NT2/D1 (cell line): Measurements from ENCODE around the gene EEF1A1.
"Not testable (repeated sequence)": the region's sequence is repeated elsewhere in the genome, so short reads cannot be mapped to it uniquely, and the experiment has no call there.

Experiments used
- DNase-seq: peaks from one replicate; pipeline ENCODE4 v3.0.0-alpha.2; 2011; ENCODE audit warnings: low read depth, low spot score
- H3K27me3 ChIP-seq: 2 replicates; pipeline ENCODE4 v1.6.0; 2011; ENCODE audit warnings: mild to moderate bottlenecking; ENCODE audit not compliant: insufficient read length, insufficient read depth
- H3K36me3 ChIP-seq: 2 replicates; pipeline ENCODE4 v1.6.1; 2011; ENCODE audit warnings: mild to moderate bottlenecking, low read length, mixed read lengths; ENCODE audit not compliant: insufficient read depth, insufficient read length
- H3K4me1 ChIP-seq: 2 replicates; pipeline ENCODE4 v1.5.1; 2011; ENCODE audit not compliant: insufficient read depth, insufficient read length
- H3K4me3 ChIP-seq: 2 replicates; pipeline ENCODE4 v1.5.1; 2011; ENCODE audit warnings: low read depth; ENCODE audit not compliant: insufficient read length
- H3K9ac ChIP-seq: 2 replicates; pipeline ENCODE4 v1.6.0; 2011; ENCODE audit warnings: low read depth; ENCODE audit not compliant: insufficient read length
- H3K9me3 ChIP-seq: 2 replicates; pipeline ENCODE4 v1.5.1; 2011; ENCODE audit warnings: mild to moderate bottlenecking, low read length; ENCODE audit not compliant: insufficient read depth
- SUZ12 ChIP-seq: IDR thresholded peaks from 2 replicates; pipeline ENCODE4 v1.6.1; 2011; ENCODE audit not compliant: insufficient read length, insufficient read depth; ENCODE audit errors: extremely low read depth
- YY1 ChIP-seq: IDR thresholded peaks from 2 replicates; pipeline ENCODE4 v1.6.1; 2011; ENCODE audit not compliant: insufficient read length, insufficient read depth
- ZNF274 ChIP-seq: IDR thresholded peaks from 2 replicates; pipeline ENCODE4 v1.6.1; 2011; ENCODE audit warnings: mild to moderate bottlenecking, low read depth, low read length

EEF1A1 gene

DNA sequence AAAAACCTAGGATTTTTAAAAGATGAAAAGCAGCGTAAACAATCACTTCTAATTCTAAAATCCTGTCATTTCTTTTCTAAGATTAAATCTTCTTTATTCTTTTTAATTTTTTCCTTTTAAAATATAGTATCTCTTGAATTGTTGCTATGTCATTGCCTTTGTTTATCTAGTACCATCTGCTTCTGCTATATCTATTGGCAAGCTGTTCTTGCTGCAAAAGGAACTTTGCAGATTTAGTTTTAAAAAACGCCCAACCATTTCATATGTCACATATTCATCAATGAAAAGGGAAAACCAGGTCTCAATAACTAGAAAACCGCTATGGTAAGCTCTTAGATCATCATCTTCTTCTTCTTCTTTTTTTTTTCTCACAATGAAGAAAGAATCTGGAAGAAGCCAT lies 11.5 kb upstream of the EEF1A1 start:
- H3K4me1 ChIP-seq: no peaks in the 10 kb centered on the region
- no peaks in the 10 kb centered on the region for H3K27me3 ChIP-seq
- H3K36me3 ChIP-seq: no peaks in the 10 kb centered on the region
- no peaks in the 10 kb centered on the region for H3K9me3 ChIP-seq
- no peak for TF ChIP-seq YY1
- TF ChIP-seq ZNF274: no peak
- TF ChIP-seq SUZ12: no peak
- H3K9ac ChIP-seq: no peak overlapping the region
- no peak for DNase-seq
- H3K4me3 ChIP-seq: no peak overlapping the region

DNA sequence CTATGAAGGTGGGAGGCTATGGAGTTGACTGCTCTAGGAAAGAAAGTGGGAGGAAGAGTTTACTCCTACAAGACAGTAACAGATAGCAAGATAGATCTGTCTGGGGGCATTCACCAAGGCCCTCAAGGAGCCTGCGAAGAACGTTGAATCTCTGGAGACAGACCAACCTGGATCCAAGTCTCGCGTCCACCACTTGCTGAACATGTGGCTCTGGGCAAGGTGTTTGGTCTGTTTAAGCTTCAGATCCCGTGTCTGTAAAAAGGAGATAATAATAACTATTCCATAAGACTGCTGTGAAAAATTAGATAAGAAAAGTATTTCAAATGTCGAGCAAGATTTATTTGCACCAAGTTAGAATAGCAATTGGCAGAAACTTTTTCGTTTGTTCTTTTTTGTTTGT lies 8.1 kb upstream of the EEF1A1 start:
- Histone ChIP-seq H3K9me3 (no peaks in the 10 kb centered on the region), H3K4me1 (no peaks in the 10 kb centered on the region), H3K27me3 (no peaks in the 10 kb centered on the region), H3K9ac (no peak overlapping the region), H3K36me3 (no peaks in the 10 kb centered on the region), H3K4me3 (no peak overlapping the region)
- TF ChIP-seq SUZ12: no peak
- TF ChIP-seq YY1: no peak
- TF ChIP-seq ZNF274: no peak
- no peak for DNase-seq

DNA sequence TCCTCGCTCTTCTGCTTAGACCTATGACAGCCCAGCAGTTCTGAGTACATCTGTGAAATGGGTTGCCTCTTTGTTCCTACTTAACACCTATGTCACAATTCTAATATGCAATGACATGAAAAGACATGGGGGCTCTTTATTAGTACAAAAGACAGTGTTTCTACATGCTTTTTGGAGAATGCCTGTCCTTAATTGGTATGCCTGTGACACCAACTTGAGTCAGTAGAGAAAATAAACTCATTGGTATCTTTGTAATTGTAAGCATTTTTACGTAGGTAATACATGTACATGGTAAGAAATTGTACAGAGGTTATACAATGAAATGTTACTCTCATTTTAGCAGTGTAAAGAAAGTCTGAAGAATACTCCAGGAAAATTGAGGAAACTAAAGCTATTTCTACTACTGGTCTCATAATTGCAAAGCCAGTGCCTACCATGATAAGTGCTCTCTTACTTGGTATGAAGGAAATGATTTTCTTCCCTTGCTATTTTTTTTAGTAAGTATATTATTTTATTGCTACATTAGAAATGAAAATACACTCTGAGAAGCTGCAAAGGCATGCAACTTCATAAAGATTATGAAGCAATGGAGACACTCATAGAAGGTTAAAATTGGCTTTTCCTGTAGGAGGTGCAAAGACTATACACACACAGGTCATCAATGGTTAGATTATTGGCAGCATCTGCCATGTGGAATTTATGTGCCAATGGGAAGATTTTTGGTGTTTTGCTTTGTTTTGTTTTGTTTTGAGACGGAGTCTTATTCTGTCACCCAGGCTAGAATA lies 4.9 kb upstream of the EEF1A1 start:
- no peak overlapping the region for H3K4me3 ChIP-seq
- TF ChIP-seq ZNF274 (no peak), YY1 (no peak), SUZ12 (no peak)
- no peaks in the 10 kb centered on the region for H3K4me1 ChIP-seq
- H3K9me3 ChIP-seq: no peaks in the 10 kb centered on the region
- no peaks in the 10 kb centered on the region for H3K27me3 ChIP-seq
- no peak for DNase-seq
- H3K9ac ChIP-seq: no peak overlapping the region
- H3K36me3 ChIP-seq: peaks cover under 1% of the 10 kb centered on the region

DNA sequence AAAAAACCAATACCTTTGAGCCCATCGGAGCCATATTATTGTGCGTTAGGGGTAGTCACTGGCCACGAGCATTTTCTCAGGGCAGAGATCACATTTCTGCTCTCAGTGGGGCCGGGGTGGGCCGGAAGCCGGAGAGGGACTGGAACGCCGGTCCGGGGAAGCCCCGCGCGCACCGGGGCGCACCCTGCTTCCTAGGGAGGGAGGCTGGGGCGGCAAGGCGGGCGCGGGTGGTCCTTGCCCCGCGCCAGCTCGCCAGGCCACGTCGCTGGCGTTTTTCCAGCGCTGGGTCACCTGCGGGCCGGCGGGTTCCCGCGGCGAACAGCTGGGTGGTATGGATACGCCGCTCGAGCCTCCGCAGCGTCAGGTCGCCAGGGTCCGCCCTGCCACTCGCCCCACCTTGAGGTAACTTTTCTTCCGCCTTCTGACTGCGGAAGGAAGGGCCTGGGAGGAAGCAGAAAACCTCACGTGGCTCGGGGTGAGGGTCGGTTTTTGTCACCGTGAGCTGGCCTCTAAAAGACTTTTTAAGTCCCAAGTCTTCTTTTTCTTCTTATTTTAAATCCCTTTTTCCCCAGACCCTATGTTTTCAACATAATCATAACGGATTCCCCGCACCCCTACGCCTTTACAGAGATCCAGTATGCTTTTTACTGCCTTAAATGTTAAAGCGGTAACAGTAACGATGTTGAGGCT lies 2.7 kb upstream of the EEF1A1 start:
- Histone ChIP-seq H3K4me3 (peak overlapping the region; percentile 42), H3K9ac (peak overlapping the region; percentile 77)
- DNase-seq: no peak

DNA sequence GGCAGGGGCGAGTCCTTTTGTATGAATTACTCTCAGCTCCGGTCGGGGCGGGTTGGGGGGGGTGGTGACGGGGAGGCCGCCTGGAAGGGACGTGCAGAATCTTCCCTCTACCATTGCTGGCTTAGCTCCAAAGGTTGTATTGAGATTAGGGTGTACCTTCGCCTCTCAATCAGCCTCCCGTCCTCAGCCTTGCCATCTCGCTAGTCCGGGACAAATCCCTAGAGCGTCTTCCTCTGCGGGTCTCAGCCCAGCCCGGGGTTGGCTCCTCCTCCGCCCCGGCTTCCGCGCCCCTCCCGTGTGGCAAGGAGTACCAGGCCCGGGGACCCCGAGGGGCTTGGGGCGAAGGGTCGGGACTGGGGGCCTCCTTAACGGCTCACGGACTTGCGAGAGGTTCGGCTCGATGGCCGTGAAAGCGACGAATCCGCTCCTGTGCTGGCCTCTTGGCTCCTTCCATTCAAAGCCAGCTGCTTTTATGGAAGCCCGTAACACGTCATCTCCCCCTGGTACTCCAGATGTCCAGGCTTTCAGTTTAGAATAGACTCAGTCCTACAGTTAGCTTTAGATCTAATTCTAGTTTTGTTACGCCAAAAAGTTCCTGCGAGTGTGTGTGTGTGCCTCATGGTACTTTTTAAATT lies 636 bp upstream of the EEF1A1 start:
- H3K9me3 ChIP-seq: no peaks in the 10 kb centered on the region
- peak overlapping the region; percentile 96 for H3K9ac ChIP-seq
- no peak for DNase-seq
- H3K36me3 ChIP-seq: peaks cover 38% of the 10 kb centered on the region
- H3K4me1 ChIP-seq: no peaks in the 10 kb centered on the region
- no peaks in the 10 kb centered on the region for H3K27me3 ChIP-seq
- TF ChIP-seq YY1 (no peak), SUZ12 (no peak), ZNF274 (no peak)
- H3K4me3 ChIP-seq: peak overlapping the region; percentile 78

More for the DNA sequence above, 2.7 kb upstream of the EEF1A1 start:
- no peaks in the 10 kb centered on the region for H3K27me3 ChIP-seq
- TF ChIP-seq YY1: no peak
- no peak for TF ChIP-seq ZNF274
- TF ChIP-seq SUZ12: no peak
- H3K4me1 ChIP-seq: no peaks in the 10 kb centered on the region
- H3K9me3 ChIP-seq: no peaks in the 10 kb centered on the region
- peaks cover 22% of the 10 kb centered on the region for H3K36me3 ChIP-seq

DNA sequence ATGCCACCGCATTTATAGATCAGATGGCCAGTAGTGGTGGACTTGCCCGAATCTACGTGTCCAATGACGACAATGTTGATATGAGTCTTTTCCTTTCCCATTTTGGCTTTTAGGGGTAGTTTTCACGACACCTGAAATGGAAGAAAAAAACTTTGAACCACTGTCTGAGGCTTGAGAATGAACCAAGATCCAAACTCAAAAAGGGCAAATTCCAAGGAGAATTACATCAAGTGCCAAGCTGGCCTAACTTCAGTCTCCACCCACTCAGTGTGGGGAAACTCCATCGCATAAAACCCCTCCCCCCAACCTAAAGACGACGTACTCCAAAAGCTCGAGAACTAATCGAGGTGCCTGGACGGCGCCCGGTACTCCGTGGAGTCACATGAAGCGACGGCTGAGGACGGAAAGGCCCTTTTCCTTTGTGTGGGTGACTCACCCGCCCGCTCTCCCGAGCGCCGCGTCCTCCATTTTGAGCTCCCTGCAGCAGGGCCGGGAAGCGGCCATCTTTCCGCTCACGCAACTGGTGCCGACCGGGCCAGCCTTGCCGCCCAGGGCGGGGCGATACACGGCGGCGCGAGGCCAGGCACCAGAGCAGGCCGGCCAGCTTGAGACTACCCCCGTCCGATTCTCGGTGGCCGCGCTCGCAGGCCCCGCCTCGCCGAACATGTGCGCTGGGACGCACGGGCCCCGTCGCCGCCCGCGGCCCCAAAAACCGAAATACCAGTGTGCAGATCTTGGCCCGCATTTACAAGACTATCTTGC lies 725 bp downstream of the EEF1A1 start:
- H3K36me3 ChIP-seq: peaks cover 44% of the 10 kb centered on the region
- H3K4me3 ChIP-seq: peak overlapping the region; percentile 98
- no peaks in the 10 kb centered on the region for H3K4me1 ChIP-seq
- TF ChIP-seq SUZ12: no peak
- TF ChIP-seq ZNF274: no peak
- TF ChIP-seq YY1: no peak
- peak overlapping the region; percentile 99 for H3K9ac ChIP-seq
- DNase-seq: no peak
- H3K9me3 ChIP-seq: no peaks in the 10 kb centered on the region
- H3K27me3 ChIP-seq: no peaks in the 10 kb centered on the region

DNA sequence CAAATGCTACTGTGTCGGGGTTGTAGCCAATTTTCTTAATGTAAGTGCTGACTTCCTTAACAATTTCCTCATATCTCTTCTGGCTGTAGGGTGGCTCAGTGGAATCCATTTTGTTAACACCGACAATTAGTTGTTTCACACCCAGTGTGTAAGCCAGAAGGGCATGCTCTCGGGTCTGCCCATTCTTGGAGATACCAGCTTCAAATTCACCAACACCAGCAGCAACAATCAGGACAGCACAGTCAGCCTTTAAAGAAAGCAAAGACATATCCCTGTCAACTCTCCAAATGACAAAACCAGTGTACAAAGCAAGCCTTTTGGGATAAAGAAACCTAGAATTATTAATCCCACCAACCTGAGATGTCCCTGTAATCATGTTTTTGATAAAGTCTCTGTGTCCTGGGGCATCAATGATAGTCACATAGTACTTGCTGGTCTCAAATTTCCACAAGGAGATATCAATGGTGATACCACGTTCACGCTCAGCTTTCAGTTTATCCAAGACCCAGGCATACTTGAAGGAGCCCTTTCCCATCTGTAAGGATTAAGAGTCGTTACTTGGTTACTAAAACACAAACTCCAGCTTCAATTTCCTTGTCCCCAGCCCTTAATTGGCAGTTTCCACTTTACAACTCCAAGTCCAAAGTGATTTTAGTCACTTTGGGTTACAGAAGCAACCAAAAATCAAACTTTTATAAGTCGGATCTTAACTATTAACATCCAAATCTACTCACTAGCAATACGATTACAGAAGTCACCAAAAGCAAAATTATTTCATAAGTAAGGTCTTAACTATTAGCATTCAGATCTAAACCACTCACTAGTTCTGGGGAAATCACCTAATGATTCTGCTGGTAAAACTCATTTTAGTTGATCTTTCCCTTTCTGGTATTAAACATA lies 1.6 kb downstream of the EEF1A1 start:
- Histone ChIP-seq H3K9ac (peak overlapping the region; percentile 99), H3K36me3 (peaks cover 44% of the 10 kb centered on the region), H3K4me3 (peak overlapping the region; percentile 98)
- H3K9me3 ChIP-seq, DNase-seq, H3K4me1 ChIP-seq, H3K27me3 ChIP-seq: not testable (repeated sequence)

DNA sequence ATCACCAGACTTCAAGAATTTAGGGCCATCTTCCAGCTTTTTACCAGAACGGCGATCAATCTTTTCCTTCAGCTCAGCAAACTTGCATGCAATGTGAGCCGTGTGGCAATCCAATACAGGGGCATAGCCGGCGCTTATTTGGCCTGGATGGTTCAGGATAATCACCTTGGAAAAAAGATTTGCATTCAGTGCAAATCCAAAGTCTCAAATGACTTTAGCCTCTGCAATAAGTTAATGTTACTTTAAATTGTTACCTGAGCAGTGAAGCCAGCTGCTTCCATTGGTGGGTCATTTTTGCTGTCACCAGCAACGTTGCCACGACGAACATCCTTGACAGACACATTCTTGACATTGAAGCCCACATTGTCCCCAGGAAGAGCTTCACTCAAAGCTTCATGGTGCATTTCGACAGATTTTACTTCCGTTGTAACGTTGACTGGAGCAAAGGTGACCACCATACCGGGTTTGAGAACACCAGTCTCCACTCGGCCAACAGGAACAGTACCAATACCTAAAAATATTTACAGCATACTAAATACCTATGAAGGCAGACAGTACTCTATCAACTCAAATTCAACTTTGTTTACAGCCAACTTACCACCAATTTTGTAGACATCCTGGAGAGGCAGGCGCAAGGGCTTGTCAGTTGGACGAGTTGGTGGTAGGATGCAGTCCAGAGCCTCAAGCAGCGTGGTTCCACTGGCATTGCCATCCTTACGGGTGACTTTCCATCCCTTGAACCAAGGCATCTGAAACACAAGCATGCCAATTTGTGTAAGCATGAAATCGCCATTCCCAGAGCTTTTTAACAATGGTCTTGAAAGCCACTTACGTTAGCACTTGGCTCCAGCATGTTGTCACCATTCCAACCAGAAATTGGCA lies 2.5 kb downstream of the EEF1A1 start:
- peak overlapping the region; percentile 84 for H3K9ac ChIP-seq
- H3K4me1 ChIP-seq: not testable (repeated sequence)
- H3K36me3 ChIP-seq: peaks cover 44% of the 10 kb centered on the region

More for the DNA sequence above, 2.5 kb downstream of the EEF1A1 start:
- H3K27me3 ChIP-seq, DNase-seq, H3K9me3 ChIP-seq: not testable (repeated sequence)
- peak overlapping the region; percentile 61 for H3K4me3 ChIP-seq
